BE2C (cell line): Measurements from ENCODE around the gene STOX2.

Source experiments
- DNase-seq: peaks from one replicate; pipeline ENCODE4 v3.0.0-alpha.2; 2020
- H3K27me3 ChIP-seq: fragments of 250-450 bp; sonication (Bioruptor Pico); 2 replicates; pipeline ENCODE4 v1.5.1; 2020; ENCODE audit warnings: mild to moderate bottlenecking
- H3K36me3 ChIP-seq: fragments of 250-450 bp; sonication (Bioruptor Pico); 2 replicates; pipeline ENCODE4 v1.5.1; 2020; ENCODE audit warnings: mild to moderate bottlenecking
- H3K4me1 ChIP-seq: fragments of 250-450 bp; sonication (Bioruptor Pico); 2 replicates; pipeline ENCODE4 v1.5.1; 2020
- H3K4me3 ChIP-seq: 2 replicates; pipeline ENCODE4 v1.5.1; 2011; ENCODE audit warnings: low read depth, low read length
- H3K9me3 ChIP-seq: fragments of 250-450 bp; sonication (Bioruptor Pico); 2 replicates; pipeline ENCODE4 v1.5.1; 2020
- TF ChIP-seq, protein P1 (sequence below): IDR thresholded peaks from 2 replicates; pipeline ENCODE4 v1.5.1; 2012; ENCODE audit warnings: mild to moderate bottlenecking, low read depth, low read length

Gene STOX2

DNA sequence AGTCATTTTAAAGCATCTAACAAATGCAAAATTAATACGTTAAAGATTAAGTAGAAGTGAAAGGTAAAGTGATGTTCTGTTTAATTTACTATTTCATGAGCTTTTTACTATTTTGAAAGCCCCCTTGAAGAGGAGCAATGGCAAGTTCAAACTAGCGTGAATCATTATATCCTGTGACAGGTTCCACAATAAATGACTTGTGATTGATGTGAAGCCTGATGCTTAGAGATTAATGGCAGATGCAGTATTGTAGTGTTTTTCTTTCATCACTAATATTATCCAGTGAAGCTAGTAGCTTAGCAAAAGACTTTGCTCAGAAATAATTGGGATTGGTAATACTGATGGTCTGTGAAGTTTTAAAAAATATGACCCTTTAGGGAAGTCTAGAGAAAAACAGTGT lies 57.3 kb downstream of the STOX2 start:
- H3K36me3 ChIP-seq, result no peaks in the 10 kb centered on the region
- no peaks in the 10 kb centered on the region for H3K27me3 ChIP-seq
- no peak for DNase-seq
- H3K9me3 ChIP-seq, result no peaks in the 10 kb centered on the region
- H3K4me3 ChIP-seq, result no peak overlapping the region
- peaks cover 13% of the 10 kb centered on the region for H3K4me1 ChIP-seq
- TF ChIP-seq, protein P1, sequence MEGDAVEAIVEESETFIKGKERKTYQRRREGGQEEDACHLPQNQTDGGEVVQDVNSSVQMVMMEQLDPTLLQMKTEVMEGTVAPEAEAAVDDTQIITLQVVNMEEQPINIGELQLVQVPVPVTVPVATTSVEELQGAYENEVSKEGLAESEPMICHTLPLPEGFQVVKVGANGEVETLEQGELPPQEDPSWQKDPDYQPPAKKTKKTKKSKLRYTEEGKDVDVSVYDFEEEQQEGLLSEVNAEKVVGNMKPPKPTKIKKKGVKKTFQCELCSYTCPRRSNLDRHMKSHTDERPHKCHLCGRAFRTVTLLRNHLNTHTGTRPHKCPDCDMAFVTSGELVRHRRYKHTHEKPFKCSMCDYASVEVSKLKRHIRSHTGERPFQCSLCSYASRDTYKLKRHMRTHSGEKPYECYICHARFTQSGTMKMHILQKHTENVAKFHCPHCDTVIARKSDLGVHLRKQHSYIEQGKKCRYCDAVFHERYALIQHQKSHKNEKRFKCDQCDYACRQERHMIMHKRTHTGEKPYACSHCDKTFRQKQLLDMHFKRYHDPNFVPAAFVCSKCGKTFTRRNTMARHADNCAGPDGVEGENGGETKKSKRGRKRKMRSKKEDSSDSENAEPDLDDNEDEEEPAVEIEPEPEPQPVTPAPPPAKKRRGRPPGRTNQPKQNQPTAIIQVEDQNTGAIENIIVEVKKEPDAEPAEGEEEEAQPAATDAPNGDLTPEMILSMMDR, result no peak

DNA sequence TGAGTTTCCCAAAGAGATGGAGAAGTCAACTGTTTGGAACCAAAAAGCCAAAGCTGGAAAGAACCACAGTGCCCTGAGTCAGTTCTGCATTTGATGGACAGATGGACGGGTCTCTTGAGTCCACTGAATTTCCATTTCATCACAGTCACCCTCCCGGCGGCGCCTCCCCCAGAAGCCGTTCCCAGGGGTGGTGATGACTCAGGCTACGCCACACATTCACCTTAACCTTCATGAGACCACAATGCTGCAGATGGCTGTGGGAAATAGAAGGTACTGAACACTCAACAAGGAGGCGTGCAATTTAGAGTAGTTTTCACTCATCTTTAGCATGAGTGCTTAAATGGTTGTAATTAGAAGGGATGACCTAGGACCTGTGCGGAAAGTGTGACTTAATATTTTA lies 61.3 kb downstream of the STOX2 start:
- no peaks in the 10 kb centered on the region for H3K9me3 ChIP-seq
- peaks cover 7% of the 10 kb centered on the region for H3K4me1 ChIP-seq
- no peaks in the 10 kb centered on the region for H3K27me3 ChIP-seq
- TF ChIP-seq, protein P1, result no peak
- no peaks in the 10 kb centered on the region for H3K36me3 ChIP-seq
- no peak overlapping the region for H3K4me3 ChIP-seq
- DNase-seq, result no peak

DNA sequence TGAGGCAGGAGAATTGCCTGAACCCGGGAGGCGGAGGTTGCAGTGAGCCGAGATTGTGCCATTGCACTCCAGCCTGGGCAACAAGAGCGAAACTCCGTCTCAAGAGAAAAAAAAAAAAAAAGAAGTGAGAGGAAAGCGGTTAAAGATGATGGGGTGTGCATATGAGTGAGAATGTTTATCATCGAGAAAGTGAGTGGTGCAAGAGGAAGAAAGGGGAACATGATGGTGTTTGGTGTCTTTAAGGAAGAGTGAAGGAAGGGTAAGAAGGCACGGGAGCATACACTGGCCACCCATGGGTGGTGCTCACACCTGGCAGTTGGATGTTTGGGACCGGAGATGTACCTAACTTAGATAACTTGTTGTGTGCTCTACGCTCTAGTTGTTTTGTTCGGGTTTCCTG lies 62.2 kb downstream of the STOX2 start:
- Histone ChIP-seq H3K27me3 (no peaks in the 10 kb centered on the region), H3K9me3 (no peaks in the 10 kb centered on the region), H3K4me3 (no peak overlapping the region), H3K36me3 (no peaks in the 10 kb centered on the region), H3K4me1 (peaks cover 7% of the 10 kb centered on the region)
- DNase-seq, result no peak
- TF ChIP-seq, protein P1, result no peak

DNA sequence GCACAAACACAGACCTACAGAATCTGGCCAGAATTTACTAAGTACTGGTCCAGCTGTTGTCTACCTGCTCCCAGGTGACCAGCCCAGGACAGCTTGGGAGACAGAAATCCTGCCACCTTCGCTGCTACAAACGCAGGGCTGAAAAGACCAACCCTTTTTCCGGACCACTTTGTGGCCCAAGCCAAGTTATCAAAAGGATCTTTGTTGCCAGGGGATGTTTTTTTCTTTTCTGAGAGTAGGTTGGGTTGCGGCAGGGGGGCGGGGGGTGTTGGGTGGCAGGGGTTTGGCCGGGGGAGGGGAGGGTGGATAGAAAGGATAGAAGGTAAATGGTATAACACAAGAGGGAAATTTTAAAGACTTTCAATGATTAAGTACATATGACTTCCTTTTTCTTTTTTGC lies 63.4 kb downstream of the STOX2 start:
- H3K4me1 ChIP-seq, result peaks cover 7% of the 10 kb centered on the region
- H3K9me3 ChIP-seq, result no peaks in the 10 kb centered on the region
- no peaks in the 10 kb centered on the region for H3K36me3 ChIP-seq
- TF ChIP-seq, protein P1, result no peak
- H3K27me3 ChIP-seq, result no peaks in the 10 kb centered on the region
- no peak for DNase-seq
- H3K4me3 ChIP-seq, result no peak overlapping the region

DNA sequence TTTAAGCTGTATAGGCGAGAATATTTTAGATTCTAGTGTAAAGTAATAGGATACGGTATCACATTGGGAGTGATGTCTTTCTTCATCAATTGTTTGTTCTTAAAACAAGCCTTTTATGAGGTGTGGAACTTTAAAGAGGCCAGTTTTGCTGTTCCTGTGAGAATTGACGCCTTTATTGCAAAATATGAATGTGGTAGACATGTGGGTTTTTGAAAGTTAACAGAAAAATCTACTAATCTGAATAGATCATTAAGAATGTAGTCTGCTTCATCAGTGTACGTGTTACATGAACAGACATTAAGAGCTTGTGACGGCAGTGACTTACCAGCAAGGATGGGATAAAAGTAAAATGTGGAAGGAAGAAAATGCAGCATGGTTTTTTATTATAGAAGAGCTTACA lies 63.8 kb downstream of the STOX2 start:
- DNase-seq, result no peak
- Histone ChIP-seq H3K27me3 (no peaks in the 10 kb centered on the region), H3K4me3 (no peak overlapping the region), H3K4me1 (peaks cover 7% of the 10 kb centered on the region), H3K9me3 (no peaks in the 10 kb centered on the region), H3K36me3 (no peaks in the 10 kb centered on the region)
- TF ChIP-seq, protein P1, result no peak

DNA sequence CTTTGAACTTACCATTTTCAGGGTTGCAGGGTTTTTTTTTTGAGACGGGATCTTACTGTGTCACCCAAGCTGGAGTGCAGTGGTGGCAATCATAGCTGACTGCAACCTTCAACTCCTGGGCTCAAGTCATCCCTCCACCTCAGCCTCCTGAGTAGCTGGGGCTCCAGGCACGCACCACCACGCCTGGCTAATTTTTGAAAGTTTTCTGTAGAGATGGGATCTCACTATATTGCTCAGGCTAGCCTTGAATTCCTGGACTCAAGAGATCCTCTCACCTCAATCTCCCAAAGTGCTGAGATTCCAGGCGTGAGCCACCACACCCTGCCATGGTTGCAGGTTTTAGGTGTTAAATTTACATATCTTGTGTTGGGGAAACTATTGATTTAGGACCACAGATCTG lies 64.5 kb downstream of the STOX2 start:
- Histone ChIP-seq H3K36me3 (no peaks in the 10 kb centered on the region), H3K4me3 (no peak overlapping the region), H3K9me3 (no peaks in the 10 kb centered on the region), H3K4me1 (peaks cover 7% of the 10 kb centered on the region), H3K27me3 (no peaks in the 10 kb centered on the region)
- TF ChIP-seq, protein P1, result no peak
- DNase-seq, result no peak
